A549 (cell line): Measurements from ENCODE around the gene MARF1.

Source experiments
- RFX5 ChIP-seq: fragments of 450-650 bp; IDR thresholded peaks from 2 replicates; pipeline ENCODE4 v1.7.1; 2014; ENCODE audit warnings: antibody characterized with exemption, mild to moderate bottlenecking, moderate library complexity
- TF ChIP-seq, protein P1 (sequence below): fragments of 150-350 bp; IDR thresholded peaks from 2 replicates; pipeline ENCODE4 v1.6.1; 2014; ENCODE audit warnings: low read depth, mild to moderate bottlenecking, low read length

DNA sequence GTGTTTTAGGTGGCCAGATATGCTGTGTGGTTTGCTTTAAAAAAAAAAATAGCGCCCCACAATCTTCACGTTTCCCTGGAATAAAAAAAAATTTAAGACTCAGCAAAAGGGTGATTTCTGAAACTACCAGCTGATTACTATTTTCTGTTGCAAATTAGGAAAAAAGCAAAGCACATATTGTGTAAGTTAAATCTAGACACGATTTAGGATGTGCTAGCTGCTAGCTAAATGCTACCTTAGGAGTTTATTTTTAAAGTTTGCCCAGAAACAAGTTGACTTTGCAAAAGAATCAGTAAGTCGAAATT, 944 bp upstream of the MARF1 start:
- TF ChIP-seq, protein P1, sequence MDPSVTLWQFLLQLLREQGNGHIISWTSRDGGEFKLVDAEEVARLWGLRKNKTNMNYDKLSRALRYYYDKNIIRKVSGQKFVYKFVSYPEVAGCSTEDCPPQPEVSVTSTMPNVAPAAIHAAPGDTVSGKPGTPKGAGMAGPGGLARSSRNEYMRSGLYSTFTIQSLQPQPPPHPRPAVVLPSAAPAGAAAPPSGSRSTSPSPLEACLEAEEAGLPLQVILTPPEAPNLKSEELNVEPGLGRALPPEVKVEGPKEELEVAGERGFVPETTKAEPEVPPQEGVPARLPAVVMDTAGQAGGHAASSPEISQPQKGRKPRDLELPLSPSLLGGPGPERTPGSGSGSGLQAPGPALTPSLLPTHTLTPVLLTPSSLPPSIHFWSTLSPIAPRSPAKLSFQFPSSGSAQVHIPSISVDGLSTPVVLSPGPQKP = no peak
- TF ChIP-seq RFX5 = no peak
